Erythroblast (primary cell): Measurements from ENCODE around the gene NLGN1.

Experiments used
- GATA1 ChIP-seq: IDR thresholded peaks from 2 replicates; pipeline ENCODE4 v1.6.1; 2011; ENCODE audit warnings: low read depth, mild to moderate bottlenecking, control low read depth, low read length, moderate library complexity
- POLR2A ChIP-seq: IDR thresholded peaks from 2 replicates; pipeline ENCODE4 v1.6.1; 2011; ENCODE audit warnings: mild to moderate bottlenecking, low read length

DNA sequence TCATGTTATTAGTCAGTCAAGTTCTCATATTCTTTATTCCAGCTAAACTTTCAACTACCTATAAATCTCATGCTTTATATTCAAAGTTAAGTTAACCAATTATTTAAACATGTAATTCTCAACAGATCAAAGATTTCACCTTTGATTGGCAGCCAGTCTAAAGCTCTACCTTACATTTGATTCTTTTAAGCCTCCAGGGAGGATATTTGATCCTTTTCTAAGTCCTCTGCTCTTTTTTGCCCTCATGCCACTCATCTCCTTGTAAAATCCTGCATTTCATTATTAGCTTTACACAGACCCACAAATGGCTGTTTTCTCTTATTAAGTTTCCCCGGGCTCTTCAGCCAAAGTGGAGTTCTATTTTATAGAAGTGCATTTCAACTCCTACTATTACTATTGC, 134.1 kb downstream of the NLGN1 start:
- TF ChIP-seq POLR2A (no peak), GATA1 (no peak)
